ENCODE measurements around the gene SMURF1.
"Not testable (repeated sequence)": the region's sequence is repeated elsewhere in the genome, so short reads cannot be mapped to it uniquely, and the experiment has no call there.

SMURF1 gene

GRCh38 chr7:99121496-99122021, 22.3 kb downstream of the SMURF1 start:
- no peak for DNase-seq (ENCODE audit: low spot score)

GRCh38 chr7:99120916-99121315, 23.0 kb downstream of the SMURF1 start:
- no peak for DNase-seq (ENCODE audit: low spot score)

DNA sequence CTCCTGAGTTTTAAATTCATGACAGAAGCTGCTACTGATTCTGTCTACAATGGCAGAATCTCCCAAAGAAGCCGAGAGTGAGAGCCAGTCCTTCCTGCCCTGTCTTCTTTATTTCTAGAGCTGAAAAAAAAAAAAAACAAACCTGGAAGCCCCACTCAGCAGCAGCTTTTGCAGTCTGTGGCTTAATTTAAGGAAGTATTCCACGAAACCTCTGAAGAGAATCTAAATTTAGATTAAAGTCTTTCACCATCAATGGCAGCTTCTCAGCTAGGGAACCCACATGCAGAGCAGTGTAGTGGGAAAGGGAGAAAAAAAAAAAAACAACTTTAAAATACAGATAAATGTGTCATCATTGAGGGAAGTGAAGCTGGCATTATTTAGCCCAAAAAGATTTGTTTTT, 23.4 kb downstream of the SMURF1 start:
- DNase-seq (ENCODE audit: low spot score), result no peak

DNA sequence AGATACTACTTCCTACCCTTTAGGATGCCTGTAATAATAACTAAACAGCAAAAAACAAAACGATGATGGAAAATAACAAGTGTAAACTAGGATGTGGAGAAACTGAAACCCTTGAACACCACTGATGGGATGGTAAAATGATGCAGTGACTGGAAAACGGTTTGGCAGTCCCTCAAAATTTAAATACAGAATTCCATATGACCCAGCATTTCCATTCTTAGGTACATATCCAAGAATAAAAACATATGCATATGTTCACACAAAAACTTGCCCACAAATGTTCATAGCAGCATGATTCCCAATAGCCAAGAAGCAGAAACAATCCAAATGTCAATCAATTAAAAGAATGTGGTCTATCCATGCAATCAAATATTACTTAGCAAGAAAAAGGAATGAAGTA, 25.8 kb downstream of the SMURF1 start:
- no peak for DNase-seq (ENCODE audit: low spot score)

DNA sequence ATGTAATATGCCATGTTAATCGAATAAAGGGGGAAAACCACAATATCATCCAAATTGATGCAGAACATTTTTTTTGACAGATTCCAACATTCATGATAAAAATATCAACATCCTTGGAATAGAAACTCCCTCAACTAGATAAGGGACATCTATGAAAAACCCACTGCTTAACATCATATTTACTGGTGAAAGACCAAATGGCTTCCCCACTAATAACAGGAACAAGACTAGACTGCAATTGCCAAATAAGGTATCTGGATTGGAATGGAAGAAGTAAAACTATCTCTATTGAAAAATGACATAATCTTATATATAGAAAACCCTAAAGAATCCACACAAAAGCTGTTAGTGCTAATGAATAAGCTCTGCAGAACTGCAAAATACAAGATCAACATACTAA, 27.8 kb downstream of the SMURF1 start:
- no peak for DNase-seq (ENCODE audit: low spot score)

GRCh38 chr7:99115379-99115778, 28.5 kb downstream of the SMURF1 start:
- no peak for DNase-seq (ENCODE audit: low spot score)

DNA sequence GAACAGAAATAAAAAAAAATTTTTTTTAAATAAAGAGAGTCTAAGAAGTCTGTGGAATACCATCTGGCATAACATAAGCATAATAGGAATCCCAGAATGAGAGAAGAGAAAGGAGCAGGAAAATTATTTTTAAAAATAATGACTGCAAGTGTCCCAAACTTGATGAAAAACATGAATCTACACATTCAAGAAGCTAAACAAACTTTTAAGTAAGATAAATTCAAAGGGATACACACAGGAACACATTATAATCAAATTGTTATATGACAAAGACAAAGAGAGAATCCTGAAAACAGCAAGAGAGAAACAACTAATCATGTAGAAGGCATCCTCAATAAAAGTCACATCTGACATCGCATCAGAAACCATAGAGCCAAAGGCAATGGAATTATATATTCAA, 30.9 kb downstream of the SMURF1 start:
- no peak for DNase-seq (ENCODE audit: low spot score)

- DNase-seq (ENCODE audit: low spot score), result no peak
Observed at GRCh38 chr7:99112097-99112496, 31.8 kb downstream of the SMURF1 start.

GRCh38 chr7:99111591-99111990, 32.3 kb downstream of the SMURF1 start:
- DNase-seq (ENCODE audit: low spot score), result no peak

DNA sequence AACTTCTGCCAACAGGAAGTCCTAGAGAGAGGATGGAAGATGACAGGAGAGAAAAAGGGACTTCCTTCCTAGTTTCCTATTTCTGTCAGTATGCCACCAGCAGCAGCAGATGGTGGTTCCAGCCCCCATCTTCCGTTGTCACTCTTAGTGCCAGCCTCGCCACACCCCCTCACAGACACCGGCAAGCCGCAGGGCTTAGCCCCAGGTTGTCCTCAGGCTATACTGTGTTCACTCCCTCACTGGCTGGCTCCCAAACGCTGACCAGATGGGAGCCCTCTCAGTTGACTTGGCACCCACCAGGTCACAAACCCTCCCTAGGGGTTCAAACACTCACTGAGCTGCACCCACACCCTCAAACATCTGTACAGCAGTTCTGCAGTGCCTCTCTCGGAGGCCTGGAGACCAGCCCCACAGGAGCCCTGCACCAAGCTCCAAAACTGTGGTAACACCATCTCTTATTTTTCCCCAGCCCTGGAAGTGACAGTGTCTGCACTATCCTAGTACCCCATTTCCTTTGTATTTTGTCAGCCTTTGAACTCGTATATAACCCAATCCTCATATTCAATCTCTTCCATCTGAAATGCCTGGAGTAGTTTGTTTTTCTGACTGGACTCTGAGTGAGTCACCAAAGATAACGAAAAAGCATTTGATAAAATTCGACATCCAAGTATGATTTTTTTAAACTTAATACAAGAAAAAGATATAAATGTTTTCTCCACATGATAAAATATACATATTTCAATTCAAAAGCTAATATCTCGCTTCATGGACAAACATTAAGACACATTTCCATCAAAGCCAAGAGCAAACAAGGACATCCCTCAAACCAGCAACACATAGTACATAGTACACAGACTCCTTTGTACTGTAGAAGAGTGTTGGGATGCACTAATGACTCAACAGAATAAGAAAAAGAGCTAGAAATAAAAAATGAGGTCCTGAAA, 34.5 kb downstream of the SMURF1 start:
- no peak for DNase-seq (ENCODE audit: low spot score)

- no peak for DNase-seq (ENCODE audit: low spot score)
Observed at GRCh38 chr7:99108613-99109012, 35.3 kb downstream of the SMURF1 start.

DNA sequence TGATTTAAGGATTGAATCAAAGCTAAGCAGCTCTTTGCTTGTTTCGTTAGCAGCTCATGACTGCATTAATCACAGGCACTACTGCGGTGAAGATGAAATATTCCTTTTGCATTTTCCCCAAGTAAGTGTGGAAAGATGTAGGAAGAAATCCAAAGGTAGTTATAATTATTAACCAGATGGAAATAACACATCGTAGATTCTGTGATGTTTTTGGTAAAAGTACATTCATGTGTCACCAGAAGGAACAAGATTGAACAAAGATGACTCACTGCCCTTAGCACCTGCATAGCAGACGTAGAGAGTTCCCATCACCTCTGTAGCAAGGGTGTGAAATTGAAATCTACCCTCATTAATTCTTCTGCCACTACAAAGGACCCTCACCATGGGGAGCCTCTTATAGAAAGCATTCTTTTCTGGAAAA, 37.1 kb downstream of the SMURF1 start:
- no peak for DNase-seq (ENCODE audit: low spot score)

DNA sequence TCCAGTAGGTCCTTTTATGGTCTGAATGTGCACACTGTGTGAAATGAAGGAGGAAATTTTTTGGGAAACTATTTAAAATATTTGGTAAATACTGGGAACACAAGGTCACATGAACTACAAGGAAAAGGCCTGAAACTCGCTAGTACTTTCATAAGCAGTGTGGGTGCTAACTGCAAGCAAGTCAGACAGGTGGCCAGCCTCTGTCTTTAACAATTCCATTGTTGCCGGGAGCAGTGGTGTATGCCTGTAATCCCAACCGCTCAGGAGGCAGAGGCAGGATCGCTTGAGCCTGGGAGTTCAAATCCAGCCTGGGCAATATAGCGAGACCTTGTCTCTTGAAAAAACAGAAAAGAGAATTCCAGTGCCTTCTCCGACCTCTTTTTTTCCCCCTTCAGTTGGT, 37.5 kb downstream of the SMURF1 start:
- no peak for DNase-seq (ENCODE audit: low spot score)

GRCh38 chr7:99105756-99106155, 38.2 kb downstream of the SMURF1 start:
- DNase-seq (ENCODE audit: low spot score), result no peak

DNA sequence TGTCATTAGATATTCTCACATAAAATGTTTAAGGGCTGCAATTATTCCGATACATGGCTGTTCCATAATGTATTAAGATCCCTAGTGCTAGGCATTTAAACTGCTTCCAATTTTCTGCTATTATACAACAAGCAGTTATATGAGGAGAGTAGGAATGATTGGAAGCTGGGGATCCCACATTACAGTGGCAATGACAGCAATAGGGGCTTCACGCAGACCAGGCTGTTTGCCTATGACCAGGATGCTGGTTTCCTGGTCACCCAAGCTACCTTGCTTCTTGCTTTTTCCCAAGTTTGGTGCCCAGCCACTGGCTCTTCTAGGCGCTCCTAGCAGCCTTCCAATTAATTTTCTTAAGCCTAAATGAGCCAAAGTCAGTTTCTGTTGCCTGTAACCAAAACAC, 39.3 kb downstream of the SMURF1 start:
- no peak for DNase-seq (ENCODE audit: low spot score)

GRCh38 chr7:99103836-99104235, 40.1 kb downstream of the SMURF1 start:
- not testable (repeated sequence) for DNase-seq (ENCODE audit: low spot score)

- no peak for DNase-seq (ENCODE audit: low spot score)
Observed at GRCh38 chr7:99102809-99103690, 40.9 kb downstream of the SMURF1 start.

DNA sequence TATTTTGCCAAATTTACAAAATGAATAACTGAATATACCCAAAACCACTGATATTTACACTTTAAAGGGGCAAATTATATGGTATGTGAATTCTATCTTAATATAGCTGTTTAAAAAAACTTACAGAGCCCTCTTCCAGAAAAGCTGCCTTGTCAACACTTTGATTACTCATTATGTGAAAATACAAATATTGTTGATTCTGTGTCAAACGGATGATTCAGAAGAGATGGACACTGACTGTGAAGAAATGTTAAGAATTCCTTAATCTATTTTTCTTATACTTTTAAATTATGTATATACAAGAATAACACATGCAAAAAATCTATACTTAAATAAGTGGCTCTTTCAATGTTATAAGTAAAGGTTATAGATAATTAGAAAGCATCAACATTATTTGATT, 41.5 kb downstream of the SMURF1 start:
- DNase-seq (ENCODE audit: low spot score), result no peak

DNA sequence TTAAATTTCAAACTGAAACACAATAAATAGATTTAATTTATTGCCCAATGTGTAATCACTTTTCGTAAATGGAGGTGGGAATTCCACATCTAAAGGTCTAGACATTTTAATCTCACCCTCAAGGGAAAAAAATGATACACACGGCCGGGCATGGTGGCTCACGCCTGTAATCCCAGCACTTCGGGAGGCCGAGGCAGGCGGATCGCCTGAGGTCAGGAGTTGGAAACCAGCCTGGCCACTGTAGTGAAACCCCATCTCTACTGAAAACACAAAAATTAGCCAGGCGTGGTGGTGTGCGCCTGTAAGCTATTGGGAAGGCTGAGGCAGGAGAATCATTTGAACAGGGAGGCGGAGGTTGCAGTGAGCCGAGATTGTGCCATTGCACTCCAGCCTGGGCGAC, 42.4 kb downstream of the SMURF1 start:
- DNase-seq (ENCODE audit: low spot score), result not testable (repeated sequence)

- no peak for DNase-seq (ENCODE audit: low spot score)
Observed at GRCh38 chr7:99099499-99100077, 44.3 kb downstream of the SMURF1 start.

DNA sequence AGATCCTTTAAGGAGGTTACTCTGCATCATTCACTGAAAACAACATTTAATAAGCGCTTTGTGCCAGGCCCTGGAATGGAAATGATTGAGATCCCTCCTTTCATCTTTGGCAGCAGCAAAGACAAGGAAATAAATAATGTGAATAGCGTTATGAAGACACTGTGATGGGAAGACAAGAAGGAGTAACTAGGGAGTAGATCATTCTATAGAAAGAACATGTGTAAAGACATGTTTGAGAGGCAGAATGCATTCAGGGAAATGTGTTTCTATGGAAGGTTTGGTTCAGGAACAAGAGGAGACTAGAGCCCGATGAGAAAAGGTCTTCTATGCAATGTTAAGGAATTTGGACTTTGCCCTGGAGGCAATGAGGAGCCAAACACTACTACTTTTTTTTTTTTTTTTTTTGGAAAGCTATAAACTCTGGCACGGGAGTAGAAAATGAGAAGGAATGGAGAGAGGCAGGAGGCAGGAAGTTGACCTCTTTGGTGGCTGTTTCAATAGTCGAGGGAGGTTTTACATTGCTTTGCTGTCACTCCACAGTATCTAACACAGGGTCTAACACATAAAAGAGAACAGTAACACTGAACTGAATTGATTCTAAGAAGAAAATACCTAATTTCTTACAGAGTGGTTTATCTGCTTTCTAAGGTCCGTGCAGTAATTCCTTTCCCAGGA, 44.9 kb downstream of the SMURF1 start:
- DNase-seq (ENCODE audit: low spot score), result no peak

Measured in CD4-positive, alpha-beta T cell treated with Interleukin-6 at 100 ng/mL for 8 hours (primary cell).